Kidney epithelial cell (primary cell): Measurements from ENCODE around the gene PSME1. TPM values are rescaled to one million over a fixed set of nuclear protein-coding genes. Genes with fewer than 3 reads are reported as not detected.

Experiments used
- DNase-seq: peaks from one replicate; pipeline ENCODE4 v3.0.0-alpha.2; 2010; ENCODE audit warnings: low read depth
- H3K27me3 ChIP-seq: 2 replicates; pipeline ENCODE4 v1.6.0; 2011; ENCODE audit warnings: low read length; ENCODE audit not compliant: control insufficient read depth, insufficient read depth
- H3K36me3 ChIP-seq: 2 replicates; pipeline ENCODE4 v1.5.1; 2011; ENCODE audit warnings: low read length; ENCODE audit not compliant: control insufficient read depth, insufficient read depth
- H3K4me3 ChIP-seq: 2 replicates; pipeline ENCODE4 v1.5.1; 2011; ENCODE audit warnings: low read depth, mild to moderate bottlenecking, control low read depth, low read length
- total RNA-seq: library from RNA; depleted of rRNA; stranded (reverse); fragments of >200 nt; gene quantifications from 2 replicates; pipeline ENCODE4 v1.2.3, GENCODE V29; 2015
- TF ChIP-seq, protein P1 (sequence below): IDR thresholded peaks from 2 replicates; pipeline ENCODE4 v1.5.1; 2011; ENCODE audit warnings: mild to moderate bottlenecking, moderate library complexity, low read length, control low read depth, inconsistent platforms; ENCODE audit not compliant: insufficient read depth, poor library complexity, severe bottlenecking

Gene PSME1
- total RNA-seq, 1 donor from 2014 or later: 234 TPM

DNA sequence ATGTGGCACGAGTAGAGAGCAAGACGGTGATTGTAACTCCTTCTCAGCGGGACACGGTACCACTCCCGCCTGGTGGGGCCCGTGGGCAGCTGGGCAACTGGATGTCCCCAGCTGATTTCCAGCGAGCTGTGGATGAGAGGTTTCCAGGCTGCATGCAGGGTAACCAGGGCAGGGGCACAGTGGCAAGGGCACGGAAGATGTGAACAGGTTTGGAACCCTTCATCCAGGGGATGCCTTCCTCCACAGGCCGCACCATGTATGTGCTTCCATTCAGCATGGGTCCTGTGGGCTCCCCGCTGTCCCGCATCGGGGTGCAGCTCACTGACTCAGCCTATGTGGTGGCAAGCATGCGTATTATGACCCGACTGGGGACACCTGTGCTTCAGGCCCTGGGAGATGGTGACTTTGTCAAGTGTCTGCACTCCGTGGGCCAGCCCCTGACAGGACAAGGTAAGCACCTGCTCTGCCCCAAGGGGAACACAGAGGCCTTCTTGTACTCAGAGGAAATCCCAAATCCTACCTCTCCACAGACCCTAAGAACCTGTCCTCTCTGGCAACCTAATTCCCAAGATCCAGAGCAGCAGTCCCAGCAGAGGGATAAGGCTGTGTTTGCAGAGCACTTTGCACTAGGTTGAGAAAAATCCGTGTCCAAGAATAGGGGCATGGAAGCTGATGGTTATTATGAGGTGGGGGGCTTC lies 37.6 kb upstream of the PSME1 start:
- DNase-seq: no peak
- Histone ChIP-seq H3K4me3 (no peak overlapping the region), H3K27me3 (no peaks in the 10 kb centered on the region), H3K36me3 (peaks cover 4% of the 10 kb centered on the region)
- TF ChIP-seq, protein P1, sequence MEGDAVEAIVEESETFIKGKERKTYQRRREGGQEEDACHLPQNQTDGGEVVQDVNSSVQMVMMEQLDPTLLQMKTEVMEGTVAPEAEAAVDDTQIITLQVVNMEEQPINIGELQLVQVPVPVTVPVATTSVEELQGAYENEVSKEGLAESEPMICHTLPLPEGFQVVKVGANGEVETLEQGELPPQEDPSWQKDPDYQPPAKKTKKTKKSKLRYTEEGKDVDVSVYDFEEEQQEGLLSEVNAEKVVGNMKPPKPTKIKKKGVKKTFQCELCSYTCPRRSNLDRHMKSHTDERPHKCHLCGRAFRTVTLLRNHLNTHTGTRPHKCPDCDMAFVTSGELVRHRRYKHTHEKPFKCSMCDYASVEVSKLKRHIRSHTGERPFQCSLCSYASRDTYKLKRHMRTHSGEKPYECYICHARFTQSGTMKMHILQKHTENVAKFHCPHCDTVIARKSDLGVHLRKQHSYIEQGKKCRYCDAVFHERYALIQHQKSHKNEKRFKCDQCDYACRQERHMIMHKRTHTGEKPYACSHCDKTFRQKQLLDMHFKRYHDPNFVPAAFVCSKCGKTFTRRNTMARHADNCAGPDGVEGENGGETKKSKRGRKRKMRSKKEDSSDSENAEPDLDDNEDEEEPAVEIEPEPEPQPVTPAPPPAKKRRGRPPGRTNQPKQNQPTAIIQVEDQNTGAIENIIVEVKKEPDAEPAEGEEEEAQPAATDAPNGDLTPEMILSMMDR: no peak

DNA sequence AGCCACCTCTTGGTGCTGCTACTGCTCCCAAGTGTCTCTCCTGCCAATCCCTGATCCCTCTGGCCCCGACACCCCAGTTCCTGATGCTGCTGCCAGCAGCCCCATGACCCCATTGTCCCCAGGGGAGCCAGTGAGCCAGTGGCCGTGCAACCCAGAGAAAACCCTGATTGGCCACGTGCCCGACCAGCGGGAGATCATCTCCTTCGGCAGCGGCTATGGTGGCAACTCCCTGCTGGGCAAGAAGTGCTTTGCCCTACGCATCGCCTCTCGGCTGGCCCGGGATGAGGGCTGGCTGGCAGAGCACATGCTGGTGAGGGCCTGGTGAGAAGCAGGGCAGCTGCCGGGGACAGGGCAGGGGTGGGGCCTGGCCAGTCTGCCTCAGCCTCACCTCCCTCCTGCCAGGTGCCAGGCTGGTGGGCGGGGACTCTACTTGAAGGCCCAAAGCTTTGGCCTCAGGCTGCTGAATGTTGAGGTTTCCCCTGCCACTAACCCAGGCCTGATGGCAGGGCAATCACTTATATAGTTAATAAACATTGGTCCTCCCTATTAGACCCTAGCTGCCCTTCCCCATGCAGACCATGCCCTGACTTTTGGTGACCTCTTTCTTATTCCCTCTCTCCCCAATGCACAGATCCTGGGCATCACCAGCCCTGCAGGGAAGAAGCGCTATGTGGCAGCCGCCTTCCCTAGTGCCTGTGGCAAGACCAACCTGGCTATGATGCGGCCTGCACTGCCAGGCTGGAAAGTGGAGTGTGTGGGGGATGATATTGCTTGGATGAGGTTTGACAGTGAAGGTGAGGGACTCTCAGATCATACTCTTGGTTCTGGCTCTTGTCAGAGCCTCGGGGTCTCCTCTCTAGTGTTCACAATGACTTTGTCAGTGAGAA lies 36.8 kb upstream of the PSME1 start:
- Histone ChIP-seq H3K4me3 (no peak overlapping the region), H3K27me3 (no peaks in the 10 kb centered on the region), H3K36me3 (peaks cover 4% of the 10 kb centered on the region)
- DNase-seq: no peak
- TF ChIP-seq, protein P1: no peak

DNA sequence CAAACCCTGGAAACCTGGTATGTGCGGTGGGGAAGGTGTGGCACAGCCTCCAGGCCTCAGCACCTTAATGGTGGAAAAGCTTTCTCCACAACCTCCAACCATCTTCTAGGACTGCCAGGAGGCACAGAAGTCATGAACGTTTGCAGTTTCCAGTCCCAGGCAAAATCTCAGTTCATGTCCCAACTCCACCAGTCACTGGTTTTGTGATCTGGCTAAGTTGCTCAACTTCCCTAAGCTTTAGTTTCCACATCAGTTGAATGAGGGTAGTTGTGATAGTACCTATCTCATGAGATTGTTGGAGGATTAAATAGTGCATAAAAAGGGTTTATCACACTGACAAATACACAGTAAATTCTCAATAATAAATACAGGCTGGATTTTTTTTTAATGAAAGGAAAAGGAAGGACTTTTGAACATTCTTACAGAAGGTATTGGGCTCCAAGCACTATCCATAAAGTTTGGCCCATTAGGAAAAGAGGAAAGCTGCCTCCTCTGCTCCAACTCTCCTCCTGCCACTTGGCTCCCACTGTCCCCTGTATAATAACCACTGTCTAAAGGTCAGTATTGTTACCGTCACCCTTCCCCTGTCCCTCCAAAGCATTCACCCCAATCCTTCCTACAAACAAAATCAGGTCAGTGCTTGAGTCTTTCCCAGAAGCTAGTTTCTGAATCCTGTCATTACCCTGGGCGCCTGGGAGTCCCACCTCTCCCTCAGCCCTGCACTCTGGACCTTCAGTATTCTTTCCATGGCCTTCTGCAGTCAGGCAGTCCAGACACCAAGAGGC lies 35.6 kb upstream of the PSME1 start:
- DNase-seq: no peak
- H3K27me3 ChIP-seq: no peaks in the 10 kb centered on the region
- no peak overlapping the region for H3K4me3 ChIP-seq
- peaks cover 4% of the 10 kb centered on the region for H3K36me3 ChIP-seq
- TF ChIP-seq, protein P1: no peak

DNA sequence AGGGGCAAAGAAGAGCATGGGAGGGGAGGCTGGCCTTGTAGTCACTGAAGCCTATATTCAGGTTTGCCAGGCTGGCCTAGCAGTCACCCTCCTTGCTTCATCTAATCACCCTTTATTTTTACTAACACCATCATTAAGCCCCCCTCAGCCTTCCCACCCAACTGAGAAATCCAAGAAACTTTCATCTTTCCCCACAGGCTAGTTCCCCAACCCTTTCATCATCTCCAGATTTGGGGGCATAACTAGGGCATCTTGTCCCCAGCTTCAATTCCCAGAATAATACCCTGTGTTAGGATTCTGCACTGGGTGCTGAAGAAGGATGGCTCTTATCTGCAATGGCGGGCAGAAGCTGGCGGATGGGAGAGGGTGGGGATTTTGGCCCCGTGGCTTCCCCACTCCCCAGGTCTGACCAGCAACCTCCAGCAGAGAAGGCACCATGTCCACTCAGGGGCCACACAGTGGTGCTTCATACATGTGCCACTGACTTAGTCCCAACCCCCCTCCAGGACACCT lies 35.0 kb upstream of the PSME1 start:
- no peaks in the 10 kb centered on the region for H3K27me3 ChIP-seq
- H3K4me3 ChIP-seq: no peak overlapping the region
- no peak for DNase-seq
- TF ChIP-seq, protein P1: no peak
- peaks cover 4% of the 10 kb centered on the region for H3K36me3 ChIP-seq

DNA sequence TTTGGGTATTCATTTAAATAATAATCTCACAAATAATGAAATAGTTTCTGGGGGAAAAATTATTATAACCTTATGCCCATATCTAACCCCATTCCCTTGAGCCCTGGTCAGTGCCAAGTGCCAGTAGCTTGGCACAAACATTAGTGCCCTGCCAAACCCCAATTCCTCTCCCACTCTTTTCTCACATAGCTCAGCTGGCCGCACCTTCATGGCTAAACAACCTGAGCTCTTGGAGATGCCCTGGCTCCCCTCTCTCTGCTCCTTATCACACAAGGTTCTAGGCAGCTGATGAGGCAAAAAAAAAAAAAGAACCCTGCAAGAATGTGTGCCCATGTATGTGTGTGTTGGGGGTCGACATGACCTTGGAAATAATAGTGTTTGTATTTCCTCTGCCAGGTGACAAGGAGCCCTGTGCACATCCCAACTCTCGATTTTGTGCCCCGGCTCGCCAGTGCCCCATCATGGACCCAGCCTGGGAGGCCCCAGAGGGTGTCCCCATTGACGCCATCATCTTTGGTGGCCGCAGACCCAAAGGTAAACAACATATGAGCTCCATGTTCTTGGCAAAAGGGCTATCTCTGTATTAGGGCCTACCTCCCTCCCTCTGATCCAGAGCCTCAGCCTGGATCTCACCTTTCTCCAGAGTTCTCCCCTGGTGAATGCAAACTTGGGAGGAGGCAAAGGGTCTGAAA lies 33.5 kb upstream of the PSME1 start:
- H3K36me3 ChIP-seq: peaks cover 4% of the 10 kb centered on the region
- no peaks in the 10 kb centered on the region for H3K27me3 ChIP-seq
- DNase-seq: no peak
- TF ChIP-seq, protein P1: no peak
- H3K4me3 ChIP-seq: no peak overlapping the region
